Measurements from ENCODE around the gene FAM120A. TPM values are rescaled to one million over a fixed set of nuclear protein-coding genes. Genes with fewer than 3 reads are reported as not detected.

The FAM120A gene
- total and polyA plus RNA-seq, 2 of the 13 experiments (the other 11 are each of a cell fraction or from before 2014, with no cell fraction given): 41.3 to 44.4 TPM

DNA sequence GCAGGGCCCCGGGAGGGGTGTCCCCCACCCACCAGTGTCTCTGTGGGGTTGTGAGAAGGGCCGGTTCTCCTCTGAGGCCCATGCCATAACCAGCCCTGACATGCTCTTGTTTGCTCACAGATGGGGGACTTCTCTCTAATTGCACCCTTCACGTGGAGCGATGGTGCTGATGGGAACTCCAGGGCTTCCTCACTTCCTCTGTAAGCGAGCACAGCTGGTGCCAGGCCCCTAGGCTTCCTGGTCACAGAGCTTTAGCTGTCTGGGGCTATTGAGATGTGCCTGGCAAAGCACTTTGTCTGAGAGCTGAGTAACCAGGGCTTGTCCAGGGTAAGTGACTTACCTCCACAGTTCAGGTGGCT is 161.3 kb downstream of the FAM120A start (continued):
- TF ChIP-seq POLR2AphosphoS2 (IDR thresholded peaks at IDR 0.05; ENCODE audit: low read depth, low read length) (no peak), ZNF337 (CRISPR knock-in tag; IDR thresholded peaks at IDR 0.05; ENCODE audit: borderline replicate concordance, low read depth) (no peak), ZNF589 (CRISPR knock-in tag; conservative IDR thresholded peaks at IDR 0.05) (no peak), ARNT2 (CRISPR knock-in tag; IDR thresholded peaks at IDR 0.05; ENCODE audit: low read depth) (no peak)

DNA sequence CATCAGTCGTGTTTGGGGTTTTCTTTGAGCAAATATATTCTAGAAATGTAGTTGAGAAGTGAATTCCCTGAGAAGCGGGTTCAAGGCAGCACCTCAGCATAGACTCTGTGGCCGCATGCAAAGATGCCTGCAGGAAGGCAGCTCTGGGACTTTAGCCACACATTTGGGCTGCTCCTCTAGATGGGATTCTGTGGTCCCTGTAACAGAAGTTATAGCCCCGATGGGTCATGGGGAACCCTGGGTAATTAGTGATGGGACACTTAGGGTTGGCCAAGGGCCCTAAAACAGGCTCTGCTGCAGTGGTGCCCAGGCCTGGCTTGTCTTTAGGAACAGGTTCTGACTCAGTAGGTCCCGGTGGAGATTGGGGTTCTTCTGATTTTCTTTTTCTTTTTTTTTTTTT is 161.7 kb downstream of the FAM120A start:
- Histone ChIP-seq H4K20me1 (ENCODE audit: insufficient read depth, low read length) (no peaks in the 10 kb centered on the region), H3K9ac (ENCODE audit: insufficient read depth, low read depth, low read length) (no peak overlapping the region), H3K79me2 (ENCODE audit: insufficient read depth, low read length) (peaks cover 13% of the 10 kb centered on the region), H3K4me2 (ENCODE audit: low read depth, low read length) (no peak overlapping the region), H2AFZ (ENCODE audit: low read length) (no peak overlapping the region), H3K4me1 (ENCODE audit: insufficient read depth, low read length) (no peaks in the 10 kb centered on the region), H3K27me3 (ENCODE audit: control insufficient read depth in 1 of 2, insufficient read depth in 2 of 2, low read length in 2 of 2) (no peaks in the 10 kb centered on the region), H3K36me3 (replicated peaks in 1 of 2; ENCODE audit: control insufficient read depth in 1 of 2, insufficient read depth in 2 of 2, low read length in 2 of 2) (no peaks in the 10 kb centered on the region), H3K9me3 (ENCODE audit: low read length) (peaks cover 10% of the 10 kb centered on the region; the same call in 1 of the 2 replicates), H3K4me3 (replicated peaks in 1 of 3; ENCODE audit: insufficient read depth in 1 of 3, low read depth in 2 of 3, low read length in 3 of 3) (no peak overlapping the region), H3K27ac (ENCODE audit: extremely low read length, insufficient read depth, low read length) (no peak overlapping the region)
- no peak for FAIRE-seq
- 91% methylated on average over 5 of the region's 5 CpGs for WGBS (ENCODE audit: low lambda C conversion rate)
- no peak for ATAC-seq
- DNase-seq (ENCODE audit: low spot score): no peak
- in situ Hi-C loops (cut with HindIII; ENCODE audit: extremely low pct_ligation_motif_present, low pct_unique_long_range_greater_than_20kb): no loop called here
- POLR2A ChIA-PET: no interaction called here
- no TSS peak for BruUV-seq (replicated peaks)
- TF ChIP-seq AKAP8 (CRISPR knock-in tag; IDR thresholded peaks at IDR 0.05) (no peak), RFX5 (IDR thresholded peaks at IDR 0.05; ENCODE audit: low read depth, low read length) (no peak), ZNF713 (CRISPR knock-in tag; IDR thresholded peaks at IDR 0.05) (no peak)
- TF ChIP-seq, protein P1, sequence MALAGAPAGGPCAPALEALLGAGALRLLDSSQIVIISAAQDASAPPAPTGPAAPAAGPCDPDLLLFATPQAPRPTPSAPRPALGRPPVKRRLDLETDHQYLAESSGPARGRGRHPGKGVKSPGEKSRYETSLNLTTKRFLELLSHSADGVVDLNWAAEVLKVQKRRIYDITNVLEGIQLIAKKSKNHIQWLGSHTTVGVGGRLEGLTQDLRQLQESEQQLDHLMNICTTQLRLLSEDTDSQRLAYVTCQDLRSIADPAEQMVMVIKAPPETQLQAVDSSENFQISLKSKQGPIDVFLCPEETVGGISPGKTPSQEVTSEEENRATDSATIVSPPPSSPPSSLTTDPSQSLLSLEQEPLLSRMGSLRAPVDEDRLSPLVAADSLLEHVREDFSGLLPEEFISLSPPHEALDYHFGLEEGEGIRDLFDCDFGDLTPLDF (CRISPR knock-in tag; IDR thresholded peaks at IDR 0.05): no peak
- intact Hi-C loops (cut with micrococcal nuclease; ENCODE audit: unreplicated experiment): no loop called here
- CTCF ChIA-PET (ENCODE audit: low intra/inter-chr PET ratio, low total read pairs): no interaction called here

All from HepG2 (cell line).